HEK293T (cell line): ENCODE data around the gene ATG9B.

Experiments used
- CTCF ChIA-PET: fragments of 350-600 bp; formaldehyde crosslinking; extraction: SDS; loops from one replicate; lab custom pipeline; 2021; ENCODE audit warnings: antibody characterized with exemption, inconsistent platforms; lab: Yijun Ruan, JAX
- POLR2A ChIA-PET: fragments of 350-600 bp; formaldehyde crosslinking; extraction: SDS; loops from one replicate; lab custom pipeline; 2020; ENCODE audit warnings: antibody characterized with exemption, inconsistent platforms; lab: Yijun Ruan, JAX
- DNase-seq: peaks from one replicate; pipeline ENCODE4 v3.0.0; 2012; ENCODE audit warnings: mixed read lengths; ENCODE audit errors: extremely low spot score
- ARNT ChIP-seq: fragments of 450-650 bp; IDR thresholded peaks from 2 replicates; pipeline ENCODE4 v1.6.1; 2017; ENCODE audit warnings: mild to moderate bottlenecking
- BHLHE40 ChIP-seq: fragments of 450-650 bp; IDR thresholded peaks from 2 replicates; pipeline ENCODE4 v1.6.1; 2016; ENCODE audit warnings: mild to moderate bottlenecking, moderate library complexity, borderline replicate concordance
- CTBP1 ChIP-seq: fragments of 450-650 bp; IDR thresholded peaks from 2 replicates; pipeline ENCODE4 v1.6.1; 2016; ENCODE audit warnings: borderline replicate concordance
- ELF4 ChIP-seq: fragments of 450-650 bp; IDR thresholded peaks from 2 replicates; pipeline ENCODE4 v1.6.1; 2017; ENCODE audit warnings: antibody characterized with exemption
- FOXA1 ChIP-seq: fragments of 450-650 bp; IDR thresholded peaks from 2 replicates; pipeline ENCODE4 v1.6.1; 2016; ENCODE audit warnings: mild to moderate bottlenecking
- FOXK2 ChIP-seq: fragments of 450-650 bp; IDR thresholded peaks from 2 replicates; pipeline ENCODE4 v1.6.1; 2016; ENCODE audit warnings: mild to moderate bottlenecking
- FOXM1 ChIP-seq: fragments of 450-650 bp; IDR thresholded peaks from 2 replicates; pipeline ENCODE4 v1.6.1; 2017; ENCODE audit warnings: mild to moderate bottlenecking, borderline replicate concordance
- HDGF ChIP-seq: fragments of 450-650 bp; IDR thresholded peaks from 2 replicates; pipeline ENCODE4 v1.6.1; 2017; ENCODE audit warnings: antibody characterized with exemption, borderline replicate concordance
- L3MBTL2 ChIP-seq: fragments of 450-650 bp; conservative IDR thresholded peaks from 2 replicates; pipeline ENCODE4 v1.6.1; 2016; ENCODE audit warnings: mild to moderate bottlenecking
- LEF1 ChIP-seq: fragments of 450-650 bp; IDR thresholded peaks from 2 replicates; pipeline ENCODE4 v1.6.1; 2017; ENCODE audit warnings: mild to moderate bottlenecking, borderline replicate concordance
- NFRKB ChIP-seq: fragments of 450-650 bp; IDR thresholded peaks from 2 replicates; pipeline ENCODE4 v1.6.1; 2016; ENCODE audit warnings: mild to moderate bottlenecking, moderate library complexity
- PKNOX1 ChIP-seq: fragments of 450-650 bp; IDR thresholded peaks from 2 replicates; pipeline ENCODE4 v1.6.1; 2016
- SP1 ChIP-seq: fragments of 450-650 bp; IDR thresholded peaks from 2 replicates; pipeline ENCODE4 v1.6.1; 2017
- SUZ12 ChIP-seq: fragments of 450-650 bp; IDR thresholded peaks from 2 replicates; pipeline ENCODE4 v1.6.1; 2016; ENCODE audit warnings: mild to moderate bottlenecking
- TARDBP ChIP-seq: fragments of 450-650 bp; IDR thresholded peaks from 2 replicates; pipeline ENCODE4 v1.6.1; 2016
- ZNF384 ChIP-seq: fragments of 450-650 bp; IDR thresholded peaks from 2 replicates; pipeline ENCODE4 v1.6.1; 2016

The ATG9B gene

GRCh38 chr7:151024435-151025056 lies at the start of gene ATG9B:
TSS of gene ATG9B (minus strand) at chr7:151024494. CDS start at chr7:151024423, 71 bp downstream.
- no peak for TF ChIP-seq ELF4
- no peak for TF ChIP-seq FOXK2
- no peak for TF ChIP-seq HDGF
- TF ChIP-seq CTBP1, result no peak
- TF ChIP-seq SUZ12, result no peak
- TF ChIP-seq FOXA1, result no peak
- TF ChIP-seq L3MBTL2, result no peak
- no peak for TF ChIP-seq BHLHE40
- TF ChIP-seq PKNOX1, result no peak
- TF ChIP-seq NFRKB, result no peak
- TF ChIP-seq ARNT, result no peak
- no peak for TF ChIP-seq FOXM1
- TF ChIP-seq ZNF384, result no peak
- DNase-seq, result no peak
- ChIA-PET POLR2A (no interaction called here), CTCF (no interaction called here)

GRCh38 chr7:151073990-151074389 lies 49.7 kb upstream of the ATG9B start:
- POLR2A ChIA-PET, result interaction anchor here (1.4 kb wide), 1 partner anchor 10 kb away, joined by 3 read pairs; the partner anchor contains the start of gene TMUB1
- DNase-seq, result no peak
- CTCF ChIA-PET, result interaction anchor here (0.6 kb wide), 1 partner anchor 16 kb away, joined by 3 read pairs; no protein-coding TSS in a partner anchor
- TF ChIP-seq CTBP1 (no peak), LEF1 (no peak), HDGF (no peak), SUZ12 (no peak), FOXM1 (no peak)

- TF ChIP-seq PKNOX1 (no peak), LEF1 (no peak), NFRKB (no peak), BHLHE40 (no peak), FOXA1 (no peak), FOXM1 (no peak), TARDBP (no peak), HDGF (no peak)
- no peak for DNase-seq
- ChIA-PET POLR2A (interaction anchor here (1.7 kb wide), 1 partner anchor 14 kb away, joined by 5 read pairs; no protein-coding TSS in a partner anchor), CTCF (no interaction called here)
Measured at GRCh38 chr7:151071032-151071866, 47.0 kb upstream of the ATG9B start.

- ChIA-PET POLR2A (interaction anchor here (1.7 to 3.4 kb wide), 2 partner anchors 10 to 15 kb away, joined by 5 to 16 read pairs; partner anchors contain the start of gene FASTK), CTCF (no interaction called here)
- no peak for DNase-seq
- TF ChIP-seq PKNOX1 (no peak), ZNF384 (no peak), SP1 (no peak)
Measured at GRCh38 chr7:151070574-151070960, 46.3 kb upstream of the ATG9B start.

GRCh38 chr7:151069841-151070573 lies 45.7 kb upstream of the ATG9B start:
- ChIA-PET POLR2A (interaction anchor here (1.7 to 3.4 kb wide), 2 partner anchors 11 to 15 kb away, joined by 5 to 16 read pairs; partner anchors contain the start of gene FASTK), CTCF (no interaction called here)
- TF ChIP-seq ELF4 (no peak), SP1 (no peak), HDGF (no peak), FOXK2 (no peak), L3MBTL2 (no peak), ZNF384 (no peak), TARDBP (no peak), FOXA1 (no peak), LEF1 (no peak), SUZ12 (no peak), ARNT (no peak), PKNOX1 (no peak), FOXM1 (no peak), BHLHE40 (no peak), CTBP1 (no peak), NFRKB (no peak)

More at GRCh38 chr7:151069841-151070573, 45.7 kb upstream of the ATG9B start:
- no peak for DNase-seq
